ENCODE measurements around the gene DUS3L. TPM values are rescaled to one million over a fixed set of nuclear protein-coding genes. Genes with fewer than 3 reads are reported as not detected.

The DUS3L gene
- total RNA-seq, 1 experiment from 2014 or later = 67.0 TPM

- Histone ChIP-seq H3K56ac (ENCODE audit: insufficient read length, low read depth, low read length) (no peak overlapping the region), H3K18ac (ENCODE audit: insufficient read length, low read depth, low read length) (no peak overlapping the region), H3K79me2 (ENCODE audit: insufficient read depth, low read length) (no peaks in the 10 kb centered on the region), H3K79me1 (ENCODE audit: insufficient read depth, low read depth, low read length, poor library complexity, severe bottlenecking) (no peaks in the 10 kb centered on the region), H3K4me1 (ENCODE audit: insufficient read depth, low read length) (no peaks in the 10 kb centered on the region), H4K5ac (ENCODE audit: insufficient read length, low read depth, low read length) (no peak overlapping the region), H4K91ac (ENCODE audit: insufficient read length, low read depth, low read length) (no peak overlapping the region), H2AK5ac (ENCODE audit: insufficient read length, low read length) (no peak overlapping the region), H3K4ac (ENCODE audit: low read depth, low read length) (no peak overlapping the region), H2AFZ (ENCODE audit: low read length) (no peak overlapping the region), H3K4me2 (ENCODE audit: insufficient read depth, insufficient read length, low read length) (no peak overlapping the region), H3K14ac (ENCODE audit: insufficient read depth, low read length) (no peak overlapping the region; the same call in 1 of the 2 replicates), H3K9me3 (ENCODE audit: control insufficient read depth, low read depth, low read length) (no peaks in the 10 kb centered on the region), H2BK15ac (ENCODE audit: low read depth, low read length) (no peak overlapping the region), H2BK12ac (ENCODE audit: insufficient read length, low read depth, low read length) (no peak overlapping the region), H3T11ph (ENCODE audit: low read length) (no peak overlapping the region), H4K20me1 (ENCODE audit: control insufficient read depth, insufficient read depth, insufficient read length) (no peaks in the 10 kb centered on the region), H3K27me3 (ENCODE audit: insufficient read depth, low read length) (no peaks in the 10 kb centered on the region), H3K23ac (ENCODE audit: insufficient read length, low read depth, low read length) (no peak overlapping the region), H3K23me2 (ENCODE audit: insufficient read length, low read depth, low read length, poor library complexity, severe bottlenecking) (peaks cover 1% of the 10 kb centered on the region), H2BK5ac (ENCODE audit: insufficient read length, low read length) (no peak overlapping the region), H2BK120ac (ENCODE audit: low read depth, low read length, poor library complexity, severe bottlenecking) (no peak overlapping the region), H3K9ac (ENCODE audit: extremely low read depth, insufficient read length, low read length) (no peak overlapping the region), H3K27ac (ENCODE audit: insufficient read length, low read depth, low read length) (no peak overlapping the region), H2BK20ac (ENCODE audit: low read depth, low read length, poor library complexity, severe bottlenecking) (no peak overlapping the region), H4K8ac (replicated peaks; ENCODE audit: insufficient read length, low read depth, low read length) (no peak overlapping the region)
- WGBS (ENCODE audit: extremely low coverage, insufficient read length, low lambda C conversion rate) = no CpG with 5 or more reads among the region's 30 CpGs
- Mint-ChIP-seq H3K27ac (no peak overlapping the region), H3K4me3 (no peak overlapping the region), H3K36me3 (ENCODE audit: insufficient read depth in 1 of 3, low read depth in 3 of 3) (no peaks in the 10 kb centered on the region), H3K27me3 (ENCODE audit: low read depth) (peaks cover 18% of the 10 kb centered on the region), H3K4me1 (peaks cover 2 to 13% of the 10 kb centered on the region in 2 experiments; a peak in 2 of 4 replicates), H3K9me3 (peaks cover 0 to 1% of the 10 kb centered on the region in 2 experiments; a peak in 2 of 5 replicates)
- TF ChIP-seq CTCF (conservative IDR thresholded peaks at IDR 0.05) = no peak
- DNase-seq = no peak
Observed at GRCh38 chr19:5822181-5822844, 31.4 kb upstream of the DUS3L start.
